Sigmoid colon (tissue), 4 donors: Measurements from ENCODE around the gene CTAGE9.

Experiments
- EP300 ChIP-seq, 4 donors: sonication (generic); formaldehyde crosslinking; IDR thresholded peaks; one replicate each; pipeline ENCODE4 v1.6.1; 2017; ENCODE audit warnings: antibody characterized with exemption in 4 of 4
- POLR2A ChIP-seq, 2 donors: fragments of 450-650 bp; IDR thresholded peaks; one replicate each; pipeline ENCODE4 v1.6.1; 2016; ENCODE audit warnings: antibody characterized with exemption in 2 of 2, mild to moderate bottlenecking in 2 of 2, moderate library complexity in 2 of 2
- POLR2AphosphoS5 ChIP-seq, 4 donors: sonication (generic); formaldehyde crosslinking; IDR thresholded peaks; one replicate each; pipeline ENCODE4 v1.6.1; 2017; ENCODE audit warnings: antibody characterized with exemption in 4 of 4
- TF ChIP-seq, protein P1 (sequence below), 4 experiments: fragments of 450-650 bp in 3 of 4; fragments of 200-600 bp in 1 of 4; IDR thresholded peaks; one replicate each; pipeline ENCODE4 v1.5.1; 2016 to 2019; ENCODE audit warnings: antibody characterized with exemption in 4 of 4, mild to moderate bottlenecking in 3 of 4, moderate library complexity in 2 of 4

DNA sequence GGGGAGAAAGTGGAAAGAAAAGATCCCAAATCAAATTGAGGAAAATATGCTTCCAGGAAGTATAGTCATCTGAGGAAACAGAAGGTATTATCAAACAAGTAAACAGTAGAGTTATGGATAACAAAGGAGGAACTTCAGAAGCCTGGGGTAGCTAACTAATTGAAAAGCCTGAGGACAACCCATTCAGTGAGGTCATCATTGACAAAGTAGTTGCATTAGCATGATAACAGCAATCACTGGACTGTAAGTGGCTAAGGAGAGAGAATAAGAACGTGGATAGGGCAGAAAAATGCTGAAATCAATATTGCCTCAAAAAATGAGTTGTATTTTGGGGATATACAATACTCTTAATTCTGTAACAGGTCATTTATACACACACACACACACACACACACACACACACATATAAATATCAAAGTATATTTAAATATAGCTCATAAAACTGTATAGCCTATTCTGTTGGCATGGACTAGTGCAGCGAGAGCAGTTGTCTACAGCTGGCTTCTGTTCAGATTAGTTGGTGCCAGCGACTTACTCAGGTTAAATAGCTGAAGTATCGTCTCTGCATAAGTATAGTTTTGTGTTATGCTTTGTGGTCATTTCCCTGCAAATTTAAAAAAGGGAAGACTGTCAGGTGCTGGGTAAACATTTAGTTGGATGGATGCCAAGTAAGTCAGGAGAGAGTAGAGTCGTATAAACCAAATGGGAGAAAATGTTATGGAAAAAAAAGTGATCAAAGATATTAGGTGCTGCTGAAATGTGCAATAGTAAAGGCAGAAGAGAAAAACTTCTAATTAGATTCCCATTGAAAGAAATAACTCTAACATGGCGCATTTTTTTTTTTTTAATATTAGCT lies 33.8 kb upstream of the CTAGE9 start:
- no peak for TF ChIP-seq POLR2A (IDR thresholded peaks at IDR 0.05)
- TF ChIP-seq, protein P1, sequence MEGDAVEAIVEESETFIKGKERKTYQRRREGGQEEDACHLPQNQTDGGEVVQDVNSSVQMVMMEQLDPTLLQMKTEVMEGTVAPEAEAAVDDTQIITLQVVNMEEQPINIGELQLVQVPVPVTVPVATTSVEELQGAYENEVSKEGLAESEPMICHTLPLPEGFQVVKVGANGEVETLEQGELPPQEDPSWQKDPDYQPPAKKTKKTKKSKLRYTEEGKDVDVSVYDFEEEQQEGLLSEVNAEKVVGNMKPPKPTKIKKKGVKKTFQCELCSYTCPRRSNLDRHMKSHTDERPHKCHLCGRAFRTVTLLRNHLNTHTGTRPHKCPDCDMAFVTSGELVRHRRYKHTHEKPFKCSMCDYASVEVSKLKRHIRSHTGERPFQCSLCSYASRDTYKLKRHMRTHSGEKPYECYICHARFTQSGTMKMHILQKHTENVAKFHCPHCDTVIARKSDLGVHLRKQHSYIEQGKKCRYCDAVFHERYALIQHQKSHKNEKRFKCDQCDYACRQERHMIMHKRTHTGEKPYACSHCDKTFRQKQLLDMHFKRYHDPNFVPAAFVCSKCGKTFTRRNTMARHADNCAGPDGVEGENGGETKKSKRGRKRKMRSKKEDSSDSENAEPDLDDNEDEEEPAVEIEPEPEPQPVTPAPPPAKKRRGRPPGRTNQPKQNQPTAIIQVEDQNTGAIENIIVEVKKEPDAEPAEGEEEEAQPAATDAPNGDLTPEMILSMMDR (IDR thresholded peaks at IDR 0.05), result no peak
- TF ChIP-seq EP300 (IDR thresholded peaks at IDR 0.05), result no peak
- no peak for TF ChIP-seq POLR2AphosphoS5 (IDR thresholded peaks at IDR 0.05)
